B cell (primary cell): ENCODE data around the gene L2HGDH. TPM values are rescaled to one million over a fixed set of nuclear protein-coding genes. Genes with fewer than 3 reads are reported as not detected.

Experiments
- ATAC-seq: fragments of 200-7000 bp; cut with Tn5 transposase; one replicate; pipeline ENCODE4 v1.10.0; 2021; ENCODE audit warnings: low read depth, mild to moderate bottlenecking, moderate number of reproducible peaks, moderate library complexity
- CTCF ChIA-PET: fragments of 350-600 bp; sonication (Branson Sonifier 250); formaldehyde crosslinking; loops from one replicate; lab custom pipeline; 2021; ENCODE audit warnings: antibody characterized with exemption, inconsistent platforms; lab: Charles Lee
- POLR2A ChIA-PET: fragments of 350-600 bp; sonication (Branson Sonifier 250); formaldehyde crosslinking; loops from one replicate; lab custom pipeline; 2021; ENCODE audit warnings: antibody characterized with exemption; lab: Charles Lee
- DNase-seq: peaks from one replicate; pipeline ENCODE4 v3.0.0; 2013
- H2AFZ ChIP-seq: 2 replicates; pipeline ENCODE4 v1.6.1; 2012; ENCODE audit warnings: mild to moderate bottlenecking, low read depth, low read length; ENCODE audit not compliant: insufficient read depth, poor library complexity, severe bottlenecking
- H3K27ac ChIP-seq, 2 donors: 1 replicate in 1 of 2; 2 replicates in 1 of 2; pipeline ENCODE4 v1.5.1; 2012 to 2013; ENCODE audit warnings: low read length in 2 of 2, mild to moderate bottlenecking in 2 of 2, moderate library complexity in 1 of 2
- H3K27me3 ChIP-seq, 4 experiments: fragments of 200-600 bp in 1 of 4; sonication (generic) in 1 of 4; replicated peaks in 1 of 4; 1 replicate in 2 of 4; 2 replicates in 2 of 4; pipeline versions ENCODE4 v1.6.1 to v1.7.0; 2013 to 2016; ENCODE audit warnings: low read length in 3 of 4, mild to moderate bottlenecking in 2 of 4, mixed read lengths in 1 of 4, moderate library complexity in 1 of 4; ENCODE audit not compliant: insufficient read depth in 4 of 4, control insufficient read depth in 3 of 4; ENCODE audit errors: control extremely low read depth in 1 of 4
- H3K36me3 ChIP-seq, 2 experiments: replicated peaks in 1 of 2; 1 replicate in 1 of 2; 2 replicates in 1 of 2; pipeline versions ENCODE4 v1.6.1 to v1.7.1; 2013; ENCODE audit warnings: low read length in 1 of 2; ENCODE audit not compliant: insufficient read depth in 2 of 2, control insufficient read depth in 1 of 2; ENCODE audit errors: control extremely low read depth in 1 of 2, extremely low read depth in 1 of 2
- H3K4me1 ChIP-seq, 2 donors: fragments of 200-600 bp in 1 of 2; sonication (generic) in 1 of 2; 1 replicate in 1 of 2; 2 replicates in 1 of 2; pipeline versions ENCODE4 v1.5.1 to v1.6.1; 2013 to 2017; ENCODE audit warnings: low read length in 2 of 2; ENCODE audit not compliant: control insufficient read depth in 2 of 2, insufficient read depth in 2 of 2
- H3K4me2 ChIP-seq: replicated peaks from 2 replicates; pipeline ENCODE3; 2012; ENCODE audit warnings: mild to moderate bottlenecking, low read depth, low read length; ENCODE audit not compliant: poor library complexity, severe bottlenecking
- H3K4me3 ChIP-seq, 5 experiments: fragments of 200-600 bp in 1 of 5; sonication (generic) in 1 of 5; 1 replicate in 3 of 5; 2 replicates in 2 of 5; pipeline versions ENCODE4 v1.5.1 to v1.7.0; 2011 to 2016; ENCODE audit warnings: low read length in 4 of 5, mild to moderate bottlenecking in 4 of 5, low read depth in 2 of 5, control low read depth in 1 of 5, moderate library complexity in 1 of 5; ENCODE audit not compliant: insufficient read depth in 1 of 5; ENCODE audit errors: control extremely low read depth in 1 of 5, extremely low read depth in 1 of 5
- H3K79me2 ChIP-seq: fragments of 200-600 bp; sonication (generic); one replicate; pipeline ENCODE4 v1.6.0; 2016; ENCODE audit warnings: low read length; ENCODE audit not compliant: control insufficient read depth, insufficient read depth
- H3K9ac ChIP-seq: fragments of 200-600 bp; sonication (generic); 2 replicates; pipeline ENCODE4 v1.6.1; 2017; ENCODE audit warnings: mild to moderate bottlenecking, low read length, moderate library complexity
- H3K9me3 ChIP-seq, 3 donors: one replicate each; pipeline versions ENCODE4 v1.6.1 to v1.7.1; 2013; ENCODE audit warnings: low read length in 2 of 3; ENCODE audit not compliant: control insufficient read depth in 2 of 3, insufficient read depth in 1 of 3; ENCODE audit errors: control extremely low read depth in 1 of 3
- H4K20me1 ChIP-seq: 2 replicates; pipeline ENCODE4 v1.6.0; 2012; ENCODE audit warnings: mild to moderate bottlenecking, low read length; ENCODE audit not compliant: insufficient read depth, control insufficient read depth, poor library complexity, severe bottlenecking
- H3K27ac Mint-ChIP-seq: one replicate; pipeline ENCODE4 v1.8.0; 2021; ENCODE audit warnings: mixed read lengths
- H3K27me3 Mint-ChIP-seq: one replicate; pipeline ENCODE4 v1.8.0; 2021; ENCODE audit warnings: mixed read lengths
- H3K4me1 Mint-ChIP-seq: one replicate; pipeline ENCODE4 v1.8.0; 2021; ENCODE audit warnings: mixed read lengths
- H3K4me3 Mint-ChIP-seq: one replicate; pipeline ENCODE4 v1.8.0; 2021; ENCODE audit warnings: mixed read lengths
- H3K9me3 Mint-ChIP-seq: one replicate; pipeline ENCODE4 v1.8.0; 2022; ENCODE audit warnings: mixed read lengths; ENCODE audit not compliant: insufficient read depth
- CTCF ChIP-seq: fragments of 200-600 bp; IDR thresholded peaks from one replicate; pipeline ENCODE4 v1.8.0; 2022; ENCODE audit warnings: antibody characterized with exemption, mild to moderate bottlenecking
- EZH2 ChIP-seq: IDR thresholded peaks from 2 replicates; pipeline ENCODE4 v1.6.1; 2012; ENCODE audit warnings: borderline replicate concordance, low read depth, mild to moderate bottlenecking, moderate library complexity, low read length; ENCODE audit not compliant: insufficient read depth, poor library complexity, severe bottlenecking
- WGBS: methylation state at CpG from one replicate; pipeline ENCODE4 v1.1.5; 2013; ENCODE audit warnings: missing lambda C conversion rate; ENCODE audit not compliant: insufficient coverage; 5-methylcytosine and 5-hydroxymethylcytosine counted together
- intact Hi-C: fragments of 100-400 bp; cut with micrococcal nuclease; formaldehyde crosslinking; loops from one replicate; pipeline ENCODE4 v1.10.0; 2022
- polyA plus RNA-seq: library from polyadenylated mRNA; depleted of rRNA; stranded (reverse); fragments of >200 nt; gene quantifications from 2 replicates; pipeline ENCODE4 v1.2.3, GENCODE V29; 2012
- total RNA-seq, 2 donors: library from RNA; stranded (reverse); fragments of 120-200 nt in 1 of 2; gene quantifications; 1 replicate in 1 of 2; 2 replicates in 1 of 2; pipeline versions ENCODE4 v1.2.3 to v1.2.4, GENCODE V29; 2013 to 2022

L2HGDH gene
- total and polyA plus RNA-seq, 2 donors (not counting 1 experiment from before 2014, with no cell fraction given): 1.1 to 5.5 TPM

- 3% methylated on average over 13 of the region's 18 CpGs for WGBS
- H3K4me2 ChIP-seq: peak overlapping the region; percentile 85
- DNase-seq: no peak
- intact Hi-C loops: loop anchor here (5.0 to 10.0 kb wide), 5 partner anchors 356 to 1676 kb away; partner anchors contain the start of genes KLHDC2, RTRAF and SAV1
- peaks cover 31% of the 10 kb centered on the region for H3K4me1 Mint-ChIP-seq
- no peaks in the 10 kb centered on the region for H3K9me3 Mint-ChIP-seq
- no peak for ATAC-seq
- TF ChIP-seq EZH2 (no peak), CTCF (no peak)
- peak overlapping the region; percentile 86 for H3K27ac ChIP-seq
- peaks cover 13 to 16% of the 10 kb centered on the region in 2 donors for H3K4me1 ChIP-seq
- H3K27me3 Mint-ChIP-seq: no peaks in the 10 kb centered on the region
- no peaks in the 10 kb centered on the region for H3K27me3 ChIP-seq
- peak overlapping the region; percentile 93 for H2AFZ ChIP-seq
- peaks cover 58% of the 10 kb centered on the region for H3K79me2 ChIP-seq
- H4K20me1 ChIP-seq: no peaks in the 10 kb centered on the region
- H3K9ac ChIP-seq: peak overlapping the region; percentile 76
- H3K4me3 ChIP-seq: peak overlapping the region; percentile 73 to 81 (median 79)
- H3K4me3 Mint-ChIP-seq: peak overlapping the region; percentile 97
- no peaks in the 10 kb centered on the region for H3K36me3 ChIP-seq
- peak overlapping the region; percentile 98 for H3K27ac Mint-ChIP-seq
- ChIA-PET POLR2A (interaction anchor here (0.8 to 1.8 kb wide), 5 partner anchors 52 to 459 kb away, joined by 3 to 8 read pairs (median 3); partner anchors contain the start of genes NEMF and SOS2), CTCF (interaction anchor here (0.6 to 2.9 kb wide), 8 partner anchors 9 to 458 kb away, joined by 3 to 27 read pairs (median 4); partner anchors contain the start of genes MAP4K5 and NEMF)
- H3K9me3 ChIP-seq: no peaks in the 10 kb centered on the region
Observed at GRCh38 chr14:50311337-50311971, 575 bp downstream of the L2HGDH start.

- Histone ChIP-seq H3K79me2 (peaks cover 51% of the 10 kb centered on the region), H3K9ac (no peak overlapping the region), H3K9me3 (no peaks in the 10 kb centered on the region), H3K27ac (no peak overlapping the region), H4K20me1 (no peaks in the 10 kb centered on the region), H3K4me2 (no peak overlapping the region), H3K4me1 (peaks cover 13 to 16% of the 10 kb centered on the region in 2 donors), H2AFZ (no peak overlapping the region), H3K36me3 (no peaks in the 10 kb centered on the region), H3K4me3 (no peak overlapping the region), H3K27me3 (no peaks in the 10 kb centered on the region)
- Mint-ChIP-seq H3K4me3 (no peak overlapping the region), H3K27ac (no peak overlapping the region), H3K9me3 (no peaks in the 10 kb centered on the region), H3K27me3 (no peaks in the 10 kb centered on the region), H3K4me1 (peaks cover 25% of the 10 kb centered on the region)
- intact Hi-C loops: loop anchor here (5.0 to 10.0 kb wide), 5 partner anchors 357 to 1677 kb away; partner anchors contain the start of genes KLHDC2, RTRAF and SAV1
- CTCF ChIA-PET: interaction anchor here (0.7 to 2.9 kb wide), 4 partner anchors 10 to 748 kb away, joined by 3 to 27 read pairs (median 4); no protein-coding TSS in a partner anchor
- TF ChIP-seq EZH2 (no peak), CTCF (no peak)
- POLR2A ChIA-PET: interaction anchor here (0.7 kb wide), 1 partner anchor 443 kb away, joined by 5 read pairs; no protein-coding TSS in a partner anchor
- WGBS: 100% methylated on average over 3 of the region's 4 CpGs
- ATAC-seq (no peak), DNase-seq (no peak)
Observed at GRCh38 chr14:50310445-50310844, 1.6 kb downstream of the L2HGDH start.
